ENCODE data around the gene ANO1. TPM values are rescaled to one million over a fixed set of nuclear protein-coding genes. Genes with fewer than 3 reads are reported as not detected.

Gene ANO1
- total RNA-seq, 3 donors from 2014 or later (not counting 1 experiment from before 2014, with no cell fraction given) = not detected

- Histone ChIP-seq H3K9me3 (ENCODE audit: control insufficient read depth, insufficient read depth, low read length) (no peaks in the 10 kb centered on the region), H3K4me3 (ENCODE audit: low read length) (no peak overlapping the region), H3K27ac (ENCODE audit: low read length) (no peak overlapping the region), H3K4me1 (ENCODE audit: control insufficient read depth, insufficient read depth, low read length) (no peaks in the 10 kb centered on the region), H3K36me3 (ENCODE audit: control insufficient read depth, insufficient read depth, low read length) (no peaks in the 10 kb centered on the region), H3K27me3 (ENCODE audit: control insufficient read depth, insufficient read depth, low read length) (peaks cover 2% of the 10 kb centered on the region)
- no peaks in the 10 kb centered on the region for H3K4me1 Mint-ChIP-seq
- DNase-seq (no peak), ATAC-seq (no peak)
- intact Hi-C loops (cut with micrococcal nuclease) = no loop called here
- no peaks in the 10 kb centered on the region for H3K36me3 Mint-ChIP-seq
- no peaks in the 10 kb centered on the region for H3K9me3 Mint-ChIP-seq
- TF ChIP-seq CTCF (IDR thresholded peaks at IDR 0.05) = no peak
- no peak overlapping the region for H3K4me3 Mint-ChIP-seq
- no peak overlapping the region for H3K27ac Mint-ChIP-seq
- WGBS (ENCODE audit: insufficient coverage) = 100% methylated on average over 1 of the region's 1 CpG
- peaks cover 29% of the 10 kb centered on the region in 2 donors for H3K27me3 Mint-ChIP-seq (ENCODE audit: low read depth in 2 of 2)
Observed at GRCh38 chr11:70061734-70062133, 16.4 kb upstream of the ANO1 start.

GRCh38 chr11:70063121-70063520 is 15.0 kb upstream of the ANO1 start:
- Histone ChIP-seq H3K4me1 (ENCODE audit: control insufficient read depth, insufficient read depth, low read length) (no peaks in the 10 kb centered on the region), H3K27me3 (ENCODE audit: control insufficient read depth, insufficient read depth, low read length) (no peaks in the 10 kb centered on the region), H3K36me3 (ENCODE audit: control insufficient read depth, insufficient read depth, low read length) (no peaks in the 10 kb centered on the region), H3K27ac (ENCODE audit: low read length) (no peak overlapping the region), H3K9me3 (ENCODE audit: control insufficient read depth, insufficient read depth, low read length) (no peaks in the 10 kb centered on the region), H3K4me3 (ENCODE audit: low read length) (no peak overlapping the region)
- intact Hi-C loops (cut with micrococcal nuclease) = no loop called here
- no peak overlapping the region for H3K27ac Mint-ChIP-seq
- H3K27me3 Mint-ChIP-seq (ENCODE audit: low read depth in 2 of 2) = peaks cover 19 to 26% of the 10 kb centered on the region in 2 donors
- TF ChIP-seq CTCF (IDR thresholded peaks at IDR 0.05) = no peak
- no peak overlapping the region for H3K4me3 Mint-ChIP-seq
- ATAC-seq = no peak
- no peaks in the 10 kb centered on the region for H3K9me3 Mint-ChIP-seq
- H3K36me3 Mint-ChIP-seq = no peaks in the 10 kb centered on the region
- no peak for DNase-seq
- no peaks in the 10 kb centered on the region for H3K4me1 Mint-ChIP-seq
- WGBS (ENCODE audit: insufficient coverage) = 91% methylated on average over 7 of the region's 8 CpGs

- no peak for DNase-seq
- no peak for TF ChIP-seq CTCF (IDR thresholded peaks at IDR 0.05)
- H3K36me3 Mint-ChIP-seq = no peaks in the 10 kb centered on the region
- H3K9me3 ChIP-seq (ENCODE audit: control insufficient read depth, insufficient read depth, low read length) = no peaks in the 10 kb centered on the region
- H3K27ac Mint-ChIP-seq = no peak overlapping the region
- no peaks in the 10 kb centered on the region for H3K27me3 ChIP-seq (ENCODE audit: control insufficient read depth, insufficient read depth, low read length)
- ATAC-seq = no peak
- H3K27me3 Mint-ChIP-seq (ENCODE audit: low read depth in 2 of 2) = peaks cover 20 to 30% of the 10 kb centered on the region in 2 donors
- H3K4me3 Mint-ChIP-seq = no peak overlapping the region
- H3K27ac ChIP-seq (ENCODE audit: low read length) = no peak overlapping the region
- no peaks in the 10 kb centered on the region for H3K36me3 ChIP-seq (ENCODE audit: control insufficient read depth, insufficient read depth, low read length)
- intact Hi-C loops (cut with micrococcal nuclease) = no loop called here
- 90% methylated on average over 4 of the region's 4 CpGs for WGBS (ENCODE audit: insufficient coverage)
- H3K4me3 ChIP-seq (ENCODE audit: low read length) = no peak overlapping the region
- H3K4me1 Mint-ChIP-seq = no peaks in the 10 kb centered on the region
- no peaks in the 10 kb centered on the region for H3K9me3 Mint-ChIP-seq
- H3K4me1 ChIP-seq (ENCODE audit: control insufficient read depth, insufficient read depth, low read length) = no peaks in the 10 kb centered on the region
Observed at GRCh38 chr11:70063555-70063954, 14.6 kb upstream of the ANO1 start.

- Mint-ChIP-seq H3K4me1 (no peaks in the 10 kb centered on the region), H3K9me3 (no peaks in the 10 kb centered on the region), H3K27ac (no peak overlapping the region), H3K27me3 (ENCODE audit: low read depth in 2 of 2) (peaks cover 20 to 34% of the 10 kb centered on the region in 2 donors), H3K4me3 (no peak overlapping the region), H3K36me3 (no peaks in the 10 kb centered on the region)
- Histone ChIP-seq H3K4me3 (ENCODE audit: low read length) (no peak overlapping the region), H3K9me3 (ENCODE audit: control insufficient read depth, insufficient read depth, low read length) (no peaks in the 10 kb centered on the region), H3K4me1 (ENCODE audit: control insufficient read depth, insufficient read depth, low read length) (no peaks in the 10 kb centered on the region), H3K27ac (ENCODE audit: low read length) (no peak overlapping the region), H3K36me3 (ENCODE audit: control insufficient read depth, insufficient read depth, low read length) (no peaks in the 10 kb centered on the region), H3K27me3 (ENCODE audit: control insufficient read depth, insufficient read depth, low read length) (no peaks in the 10 kb centered on the region)
- 80% methylated on average over 7 of the region's 10 CpGs for WGBS (ENCODE audit: insufficient coverage)
- DNase-seq = no peak
- intact Hi-C loops (cut with micrococcal nuclease) = no loop called here
- no peak for ATAC-seq
- no peak for TF ChIP-seq CTCF (IDR thresholded peaks at IDR 0.05)
Observed at GRCh38 chr11:70064008-70064725, 13.9 kb upstream of the ANO1 start.
